Thyroid gland (tissue), 4 donors: ENCODE measurements around the gene SLC7A1.

Experiments used
- CTCF ChIP-seq, 6 experiments: fragments of 200-600 bp in 3 of 6; fragments of 450-650 bp in 3 of 6; sonication (generic) in 3 of 6; IDR thresholded peaks; one replicate each; pipeline ENCODE4 v1.5.1; 2016 to 2019; ENCODE audit warnings: antibody characterized with exemption in 6 of 6, mild to moderate bottlenecking in 2 of 6, inconsistent platforms in 1 of 6, moderate library complexity in 1 of 6
- POLR2A ChIP-seq, 2 donors: fragments of 450-650 bp; IDR thresholded peaks; one replicate each; pipeline ENCODE4 v1.6.1; 2017; ENCODE audit warnings: antibody characterized with exemption in 2 of 2, mild to moderate bottlenecking in 2 of 2, moderate library complexity in 1 of 2

GRCh38 chr13:29535663-29536655 is 59.5 kb downstream of the SLC7A1 start:
- TF ChIP-seq CTCF (IDR thresholded peaks at IDR 0.05) (no peak), POLR2A (IDR thresholded peaks at IDR 0.05) (no peak)
